ENCODE measurements around the gene PARP6.

Gene PARP6

GRCh38 chr15:72272213-72272996 lies at the start of gene PARP6:
PARP6 (minus strand) TSS chr15:72272554; CDS start chr15:72267477, 5,077 bp downstream.
- peak; percentile 99 for DNase-seq

GRCh38 chr15:72319985-72320671 lies 47.8 kb upstream of the PARP6 start, which contains the start of gene CELF6:
CELF6 (minus strand) TSS chr15:72320157; CDS start chr15:72319874, 283 bp downstream.
- peak; percentile 88 to 90 for DNase-seq

- peak in 1 of 2 donors; percentile 35 for DNase-seq
Measured at GRCh38 chr15:72319360-72319984, 47.1 kb upstream of the PARP6 start.

GRCh38 chr15:72318408-72318942 lies 46.1 kb upstream of the PARP6 start:
- DNase-seq = no peak

GRCh38 chr15:72315706-72316370 lies 43.5 kb upstream of the PARP6 start:
- DNase-seq = no peak

- no peak for DNase-seq
Measured at GRCh38 chr15:72313881-72314280, 41.5 kb upstream of the PARP6 start.

GRCh38 chr15:72313448-72313840 lies 41.1 kb upstream of the PARP6 start:
- no peak for DNase-seq

- DNase-seq = peak; percentile 64 to 66
Measured at GRCh38 chr15:72312605-72313447, 40.5 kb upstream of the PARP6 start.

GRCh38 chr15:72307026-72307425 lies 34.7 kb upstream of the PARP6 start:
- DNase-seq = no peak

- DNase-seq = peak; percentile 72 to 81
Measured at GRCh38 chr15:72306211-72306785, 33.9 kb upstream of the PARP6 start.

- no peak for DNase-seq
Measured at GRCh38 chr15:72304596-72304995, 32.2 kb upstream of the PARP6 start.

GRCh38 chr15:72302955-72303354 lies 30.6 kb upstream of the PARP6 start:
- DNase-seq = no peak

GRCh38 chr15:72289597-72290325 lies 17.4 kb upstream of the PARP6 start:
- DNase-seq = no peak

- DNase-seq = no peak
Measured at GRCh38 chr15:72288796-72289596, 16.6 kb upstream of the PARP6 start.

- peak; percentile 42 to 48 for DNase-seq
Measured at GRCh38 chr15:72285927-72286516, 13.7 kb upstream of the PARP6 start.

GRCh38 chr15:72285402-72285801 lies 13.0 kb upstream of the PARP6 start:
- no peak for DNase-seq

GRCh38 chr15:72284781-72285180 lies 12.4 kb upstream of the PARP6 start:
- no peak for DNase-seq

- DNase-seq = no peak
Measured at GRCh38 chr15:72281713-72282112, 9.4 kb upstream of the PARP6 start.

GRCh38 chr15:72280751-72281150 lies 8.4 kb upstream of the PARP6 start:
- no peak for DNase-seq

All from CD4-positive, alpha-beta T cell treated with Interleukin-4 for 1 hour (primary cell).